Measurements from ENCODE around the gene NRN1L.

DNA sequence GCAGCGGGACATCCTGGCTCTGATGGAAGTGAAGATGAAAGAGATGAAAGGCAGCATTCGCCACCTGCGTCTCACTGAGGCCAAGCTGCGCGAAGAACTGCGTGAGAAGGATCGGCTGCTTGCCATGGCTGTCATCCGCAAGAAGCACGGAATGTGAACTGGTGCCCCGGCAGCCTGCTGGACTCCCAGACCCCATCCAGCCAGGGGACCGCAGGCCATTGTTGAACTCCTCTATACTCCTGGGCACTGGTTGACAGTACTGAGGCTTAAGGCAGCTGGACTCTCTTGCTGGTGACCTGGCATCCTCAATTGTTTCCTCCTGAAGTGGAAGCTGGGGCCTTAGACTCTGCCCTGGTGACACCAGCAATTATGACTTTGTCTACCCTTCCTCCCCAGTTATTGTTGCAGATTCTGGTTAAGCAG is 41.3 kb upstream of the NRN1L start:
- TF ChIP-seq ZNF274 (IDR thresholded peaks at IDR 0.05; ENCODE audit: low read depth, low read length), result no peak
- TF ChIP-seq SUZ12 (IDR thresholded peaks at IDR 0.05; ENCODE audit: extremely low read depth, insufficient read depth, insufficient read length), result no peak
- TF ChIP-seq YY1 (IDR thresholded peaks at IDR 0.05; ENCODE audit: insufficient read depth, insufficient read length), result no peak

Data from NT2/D1 (cell line).